H1 (cell line): ENCODE results near the gene SPATA4. TPM values are rescaled to one million over a fixed set of nuclear protein-coding genes. Genes with fewer than 3 reads are reported as not detected.

Experiments
- CTCF ChIA-PET: fragments of 300-600 bp; sonication (Branson Sonifier 250); formaldehyde crosslinking; loops from one replicate; lab custom pipeline; 2021; ENCODE audit not compliant: partially characterized antibody; lab: Charles Lee
- POLR2A ChIA-PET: fragments of 300-600 bp; sonication (Branson Sonifier 250); formaldehyde crosslinking; loops from one replicate; lab custom pipeline; 2021; ENCODE audit warnings: inconsistent platforms; ENCODE audit not compliant: partially characterized antibody; lab: Charles Lee
- DNase-seq, 2 experiments: peaks; one replicate each; pipeline versions ENCODE4 v3.0.0 to v3.0.0-alpha.2; 2010 to 2022; ENCODE audit warnings: low spot score in 2 of 2, low read depth in 1 of 2, mixed read lengths in 1 of 2
- FAIRE-seq: peaks from 2 replicates; lab custom pipeline; 2011; peaks lifted over from hg19 to GRCh38; lab: Jason Lieb, UNC
- H2AFZ ChIP-seq: 2 replicates; pipeline ENCODE4 v1.8.1; 2012; ENCODE audit warnings: low read length, inconsistent platforms
- H2AK5ac ChIP-seq: 2 replicates; pipeline ENCODE4 v1.6.1; 2013; ENCODE audit warnings: low read depth, low read length
- H2BK120ac ChIP-seq: replicated peaks from 2 replicates; pipeline ENCODE3; 2013; ENCODE audit warnings: low read depth, low read length, inconsistent platforms
- H2BK12ac ChIP-seq: 2 replicates; pipeline ENCODE4 v1.6.1; 2013; ENCODE audit warnings: low read depth, low read length
- H2BK15ac ChIP-seq: 2 replicates; pipeline ENCODE4 v1.6.1; 2013; ENCODE audit warnings: low read length
- H2BK20ac ChIP-seq: 2 replicates; pipeline ENCODE4 v1.6.1; 2013; ENCODE audit warnings: low read length
- H2BK5ac ChIP-seq: 2 replicates; pipeline ENCODE4 v1.6.1; 2013; ENCODE audit warnings: low read depth, low read length
- H3K14ac ChIP-seq: 2 replicates; pipeline ENCODE4 v1.6.1; 2013; ENCODE audit warnings: inconsistent platforms; ENCODE audit not compliant: insufficient read length
- H3K18ac ChIP-seq: 2 replicates; pipeline ENCODE4 v1.6.1; 2013; ENCODE audit warnings: low read length; ENCODE audit errors: extremely low read depth
- H3K23ac ChIP-seq: 2 replicates; pipeline ENCODE4 v1.6.1; 2013; ENCODE audit warnings: inconsistent platforms; ENCODE audit not compliant: insufficient read length
- H3K23me2 ChIP-seq: 2 replicates; pipeline ENCODE4 v1.6.1; 2013; ENCODE audit warnings: low read depth, low read length
- H3K27ac ChIP-seq: 2 replicates; pipeline ENCODE4 v1.6.1; 2011; ENCODE audit warnings: low read depth, low read length, inconsistent platforms
- H3K27me3 ChIP-seq, 4 experiments: replicated peaks in 1 of 4; 1 replicate in 1 of 4; 2 replicates in 3 of 4; pipeline versions ENCODE4 v1.6.1 to v1.8.1; 2011 to 2013; ENCODE audit warnings: low read length in 3 of 4, mild to moderate bottlenecking in 3 of 4, inconsistent platforms in 2 of 4, mixed read lengths in 2 of 4, moderate library complexity in 1 of 4; ENCODE audit not compliant: control insufficient read depth in 3 of 4, insufficient read depth in 3 of 4; ENCODE audit errors: extremely low read depth in 1 of 4
- H3K36me3 ChIP-seq, 4 experiments: 2 replicates each; pipeline versions ENCODE4 v1.6.1 to v1.8.1; 2011 to 2013; ENCODE audit warnings: mild to moderate bottlenecking in 4 of 4, low read length in 3 of 4, moderate library complexity in 2 of 4, control low read depth in 1 of 4, inconsistent platforms in 1 of 4; ENCODE audit not compliant: insufficient read depth in 4 of 4, control insufficient read depth in 2 of 4
- H3K4ac ChIP-seq: replicated peaks from 2 replicates; pipeline ENCODE3; 2013; ENCODE audit warnings: low read length, low read depth, mixed read lengths, inconsistent platforms; ENCODE audit not compliant: insufficient read length
- H3K4me1 ChIP-seq, 4 experiments: replicated peaks in 1 of 4; 1 replicate in 1 of 4; 2 replicates in 3 of 4; pipeline versions ENCODE4 v1.6.1 to v1.8.1; 2011 to 2013; ENCODE audit warnings: low read length in 3 of 4, inconsistent platforms in 2 of 4, mixed read lengths in 1 of 4; ENCODE audit not compliant: insufficient read depth in 4 of 4, control insufficient read depth in 3 of 4
- H3K4me2 ChIP-seq, 2 experiments: 2 replicates each; pipeline versions ENCODE4 v1.6.1 to v1.8.1; 2011 to 2013; ENCODE audit warnings: low read depth in 2 of 2, low read length in 2 of 2, control low read depth in 1 of 2, inconsistent platforms in 1 of 2, mild to moderate bottlenecking in 1 of 2; ENCODE audit not compliant: insufficient read depth in 1 of 2
- H3K4me3 ChIP-seq, 4 experiments: fragments of 200-600, 300-600 bp in 1 of 4; sonication (generic), shearing (Covaris generic), sonication (Bioruptor Twin) in 1 of 4; 2 replicates each; pipeline versions ENCODE4 v1.5.1 to v1.8.1; 2011 to 2016; ENCODE audit warnings: low read length in 4 of 4, low read depth in 3 of 4, control low read depth in 2 of 4, inconsistent platforms in 2 of 4, mild to moderate bottlenecking in 2 of 4, mixed read lengths in 1 of 4, moderate library complexity in 1 of 4; ENCODE audit not compliant: insufficient read depth in 2 of 4; ENCODE audit errors: extremely low read depth in 1 of 4
- H3K56ac ChIP-seq: replicated peaks from 2 replicates; pipeline ENCODE3; 2013; ENCODE audit warnings: low read depth, mild to moderate bottlenecking, mixed read lengths, low read length, inconsistent platforms; ENCODE audit not compliant: insufficient read length
- H3K79me1 ChIP-seq: 2 replicates; pipeline ENCODE4 v1.6.1; 2013; ENCODE audit warnings: low read depth, low read length, control low read depth
- H3K79me2 ChIP-seq, 2 experiments: 2 replicates each; pipeline versions ENCODE4 v1.6.1 to v1.8.1; 2012 to 2013; ENCODE audit warnings: low read length in 2 of 2, mild to moderate bottlenecking in 2 of 2, inconsistent platforms in 1 of 2; ENCODE audit not compliant: insufficient read depth in 2 of 2, control insufficient read depth in 1 of 2
- H3K9ac ChIP-seq, 4 experiments: replicated peaks in 1 of 4; 1 replicate in 1 of 4; 2 replicates in 3 of 4; pipeline versions ENCODE4 v1.6.1 to v1.8.1; 2011 to 2013; ENCODE audit warnings: low read depth in 3 of 4, low read length in 3 of 4, control low read depth in 2 of 4, mild to moderate bottlenecking in 2 of 4, moderate library complexity in 2 of 4, inconsistent platforms in 1 of 4; ENCODE audit errors: extremely low read depth in 1 of 4
- H3K9me3 ChIP-seq, 2 experiments: 2 replicates each; pipeline versions ENCODE4 v1.6.1 to v1.8.1; 2012 to 2013; ENCODE audit warnings: mild to moderate bottlenecking in 2 of 2, moderate library complexity in 2 of 2, control low read depth in 1 of 2, inconsistent platforms in 1 of 2, low read depth in 1 of 2, low read length in 1 of 2, mixed read lengths in 1 of 2; ENCODE audit not compliant: insufficient read depth in 2 of 2
- H4K20me1 ChIP-seq, 2 experiments: replicated peaks in 1 of 2; 2 replicates each; pipeline versions ENCODE3 to v1.8.1; 2011 to 2013; ENCODE audit warnings: inconsistent platforms in 2 of 2, low read length in 2 of 2, mild to moderate bottlenecking in 1 of 2; ENCODE audit not compliant: insufficient read depth in 2 of 2, control insufficient read depth in 1 of 2
- H4K5ac ChIP-seq: 2 replicates; pipeline ENCODE4 v1.6.1; 2013; ENCODE audit warnings: low read length, low read depth, mixed read lengths, inconsistent platforms; ENCODE audit not compliant: insufficient read length
- H4K8ac ChIP-seq: 2 replicates; pipeline ENCODE4 v1.8.0; 2013; ENCODE audit warnings: mild to moderate bottlenecking, moderate library complexity, low read length, inconsistent platforms; ENCODE audit not compliant: insufficient read depth; ENCODE audit errors: extremely low read depth
- H4K91ac ChIP-seq: replicated peaks from 2 replicates; pipeline ENCODE3; 2013; ENCODE audit warnings: low read length, mixed read lengths, inconsistent platforms; ENCODE audit not compliant: insufficient read length
- BACH1 ChIP-seq: IDR thresholded peaks from 2 replicates; pipeline ENCODE4 v1.6.1; 2012; ENCODE audit warnings: low read length, improper control_type of control experiment
- E2F6 ChIP-seq: IDR thresholded peaks from 2 replicates; pipeline ENCODE4 v1.6.1; 2012; ENCODE audit warnings: inconsistent platforms
- EP300 ChIP-seq, 2 experiments: IDR thresholded peaks; 1 replicate in 1 of 2; 2 replicates in 1 of 2; pipeline ENCODE4 v1.6.1; 2011 to 2012; ENCODE audit warnings: low read depth in 2 of 2, low read length in 2 of 2, mild to moderate bottlenecking in 2 of 2, borderline replicate concordance in 1 of 2, inconsistent platforms in 1 of 2, moderate library complexity in 1 of 2
- GABPA ChIP-seq: IDR thresholded peaks from 2 replicates; pipeline ENCODE4 v1.6.1; 2011; ENCODE audit warnings: mild to moderate bottlenecking, low read length, moderate library complexity, borderline replicate concordance; ENCODE audit not compliant: insufficient read depth
- KDM5A ChIP-seq: fragments of 200-600 bp; IDR thresholded peaks from 2 replicates; pipeline ENCODE4 v1.7.1; 2012; ENCODE audit warnings: mild to moderate bottlenecking, low read length, inconsistent platforms, mixed read lengths
- PHF8 ChIP-seq: fragments of 200-600 bp; sonication (generic); conservative IDR thresholded peaks from 2 replicates; pipeline ENCODE4 v1.7.1; 2012; ENCODE audit warnings: low read depth, mild to moderate bottlenecking, inconsistent platforms, low read length, moderate library complexity
- TBP ChIP-seq: IDR thresholded peaks from 2 replicates; pipeline ENCODE4 v1.6.1; 2011; ENCODE audit warnings: low read depth, low read length, improper control_type of control experiment
- whole genome bisulfite sequencing, 2 experiments: shearing (Covaris generic) in 1 of 2; methylation state at CpG; one replicate each; pipeline versions ENCODE4 v1.1.6 to v1.1.7; 2013 to 2015; ENCODE audit warnings: low lambda C conversion rate in 2 of 2, mixed read lengths in 2 of 2, inconsistent platforms in 1 of 2, low coverage in 1 of 2, missing lambda C conversion rate in 1 of 2; ENCODE audit not compliant: insufficient replicate concordance in 2 of 2, insufficient coverage in 1 of 2, insufficient read length in 1 of 2; ENCODE audit errors: extremely low coverage in 1 of 2, missing lambda C conversion rate in 1 of 2; 5-methylcytosine and 5-hydroxymethylcytosine counted together
- polyA plus RNA-seq, 7 experiments: library from polyadenylated mRNA; depleted of rRNA in 3 of 7; stranded (reverse) in 5 of 7; unstranded in 2 of 7; fragments of >200 nt in 5 of 7; fragments of 200-250 nt in 2 of 7; gene quantifications; 1 replicate in 5 of 7; 2 replicates in 1 of 7; 4 replicates in 1 of 7; pipeline versions ENCODE4 v1.2.1 to v1.2.3, GENCODE V29; 2011 to 2013; ENCODE audit warnings: missing spikeins in 2 of 7, mixed read lengths in 2 of 7
- total RNA-seq: library from RNA; stranded (reverse); fragmentation: NEBNext Ultra II Directional; extraction: Animal tissue kit (Norgen Biotek cat#: 25700); gene quantifications from 2 replicates; pipeline ENCODE4 v1.2.1, GENCODE V29; 2021

The SPATA4 gene
- total and polyA plus RNA-seq, 2 of the 8 experiments (the other 6 are each of a cell fraction or from before 2014, with no cell fraction given) = not detected

- Histone ChIP-seq H3K4me1 (peaks cover 0 to 2% (median under 1%) of the 10 kb centered on the region in 4 experiments; a peak in 3 of 7 replicates), H4K91ac (no peak overlapping the region), H3K79me1 (no peaks in the 10 kb centered on the region), H3K27me3 (no peaks in the 10 kb centered on the region), H2BK20ac (no peak overlapping the region), H2AFZ (no peak overlapping the region), H3K56ac (no peak overlapping the region), H3K9ac (no peak overlapping the region; a peak in 1 of 7 replicates), H3K27ac (no peak overlapping the region), H3K36me3 (no peaks in the 10 kb centered on the region), H3K4me2 (no peak overlapping the region), H4K8ac (no peak overlapping the region), H2BK5ac (no peak overlapping the region), H3K23me2 (no peaks in the 10 kb centered on the region; the same call in 1 of the 2 replicates), H2BK12ac (no peak overlapping the region), H2AK5ac (no peak overlapping the region), H3K9me3 (no peaks in the 10 kb centered on the region), H3K4me3 (no peak overlapping the region), H3K18ac (no peak overlapping the region), H3K14ac (no peak overlapping the region), H3K79me2 (no peaks in the 10 kb centered on the region), H2BK120ac (no peak overlapping the region), H4K5ac (no peak overlapping the region), H2BK15ac (no peak overlapping the region), H3K23ac (no peak overlapping the region), H3K4ac (no peak overlapping the region), H4K20me1 (no peaks in the 10 kb centered on the region)
- WGBS, 2 experiments = 96% methylated on average over 3 of the region's 3 CpGs; no CpG with 5 or more reads in 1 of the 2 experiments
- ChIA-PET CTCF (no interaction called here), POLR2A (no interaction called here)
- no peak for DNase-seq
- no peak for FAIRE-seq
- no peak for TF ChIP-seq PHF8
- no peak for TF ChIP-seq E2F6
- no peak for TF ChIP-seq GABPA
- TF ChIP-seq KDM5A = no peak
- TF ChIP-seq TBP = no peak
- TF ChIP-seq BACH1 = no peak
- no peak for TF ChIP-seq EP300 (IDR thresholded peaks at IDR 0.05; ENCODE audit: borderline replicate concordance in 1 of 2, low read depth in 2 of 2, low read length in 2 of 2)
These were observed 14.7 kb upstream of the SPATA4 start for GRCh38 chr4:176210101-176210500.
